ENCODE results near the gene SLC4A9. TPM values are rescaled to one million over a fixed set of nuclear protein-coding genes. Genes with fewer than 3 reads are reported as not detected.

The SLC4A9 gene
- total RNA-seq, 1 experiment from 2014 or later = 0.37 TPM

DNA sequence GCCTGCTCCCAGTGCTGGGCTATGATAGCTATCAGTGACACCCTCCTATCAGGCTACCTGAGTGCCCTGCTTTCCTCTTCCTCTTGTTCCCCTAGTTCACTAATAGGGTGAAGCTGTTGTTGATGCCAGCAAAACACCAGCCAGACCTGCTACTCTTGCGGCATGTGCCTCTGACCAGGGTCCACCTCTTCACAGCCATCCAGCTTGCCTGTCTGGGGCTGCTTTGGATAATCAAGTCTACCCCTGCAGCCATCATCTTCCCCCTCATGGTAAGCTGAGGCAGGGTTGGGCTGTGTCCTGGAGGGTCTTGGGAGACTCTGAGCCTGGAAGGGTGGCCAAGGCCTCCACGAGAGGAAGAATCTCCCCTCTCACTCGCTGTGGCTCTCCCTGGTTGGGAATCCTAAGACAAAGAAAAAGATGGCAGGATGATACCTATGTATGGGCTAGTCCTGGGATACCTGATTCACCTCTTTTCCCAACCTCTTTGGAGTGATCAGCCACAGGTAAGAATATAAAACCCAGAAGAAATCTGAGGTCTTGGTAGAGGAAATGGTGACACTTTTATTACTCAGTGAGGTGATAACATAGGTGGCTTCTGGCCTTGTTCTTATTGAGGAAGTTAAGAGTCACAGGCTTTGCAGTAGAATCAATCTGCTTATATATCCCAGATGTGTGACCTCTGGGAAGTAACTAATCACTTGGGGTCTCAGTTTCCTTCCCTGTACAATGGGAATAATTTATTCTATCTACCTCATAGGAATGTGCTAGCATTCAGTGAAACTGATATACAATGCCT is 11.6 kb downstream of the SLC4A9 start:
- intact Hi-C loops (cut with micrococcal nuclease) = loop anchor here (2.0 to 5.0 kb wide), 2 partner anchors 267 to 671 kb away; partner anchors contain the start of gene TMCO6
- POLR2A ChIA-PET = interaction anchor here (0.8 to 3.2 kb wide), 4 partner anchors 21 to 319 kb away, joined by 3 to 30 read pairs (median 4); partner anchors contain the start of genes ANKHD1, HARS1 and HARS2
- Mint-ChIP-seq H3K36me3 (ENCODE audit: insufficient read depth, unreplicated experiment) (no peaks in the 10 kb centered on the region), H3K9me3 (ENCODE audit: unreplicated experiment) (no peaks in the 10 kb centered on the region), H3K4me1 (ENCODE audit: insufficient read depth, unreplicated experiment) (peaks cover 8% of the 10 kb centered on the region), H3K27me3 (ENCODE audit: insufficient read depth, unreplicated experiment) (no peaks in the 10 kb centered on the region), H3K4me3 (ENCODE audit: unreplicated experiment) (no peak overlapping the region), H3K27ac (ENCODE audit: low read depth, unreplicated experiment) (no peak overlapping the region)
- CTCF ChIA-PET = interaction anchor here (0.6 to 5.7 kb wide), 39 partner anchors 9 to 602 kb away, joined by 3 to 66 read pairs (median 5); partner anchors contain the start of genes ANKHD1, EIF4EBP3, IK and SLC4A9
- TF ChIP-seq, protein P1, sequence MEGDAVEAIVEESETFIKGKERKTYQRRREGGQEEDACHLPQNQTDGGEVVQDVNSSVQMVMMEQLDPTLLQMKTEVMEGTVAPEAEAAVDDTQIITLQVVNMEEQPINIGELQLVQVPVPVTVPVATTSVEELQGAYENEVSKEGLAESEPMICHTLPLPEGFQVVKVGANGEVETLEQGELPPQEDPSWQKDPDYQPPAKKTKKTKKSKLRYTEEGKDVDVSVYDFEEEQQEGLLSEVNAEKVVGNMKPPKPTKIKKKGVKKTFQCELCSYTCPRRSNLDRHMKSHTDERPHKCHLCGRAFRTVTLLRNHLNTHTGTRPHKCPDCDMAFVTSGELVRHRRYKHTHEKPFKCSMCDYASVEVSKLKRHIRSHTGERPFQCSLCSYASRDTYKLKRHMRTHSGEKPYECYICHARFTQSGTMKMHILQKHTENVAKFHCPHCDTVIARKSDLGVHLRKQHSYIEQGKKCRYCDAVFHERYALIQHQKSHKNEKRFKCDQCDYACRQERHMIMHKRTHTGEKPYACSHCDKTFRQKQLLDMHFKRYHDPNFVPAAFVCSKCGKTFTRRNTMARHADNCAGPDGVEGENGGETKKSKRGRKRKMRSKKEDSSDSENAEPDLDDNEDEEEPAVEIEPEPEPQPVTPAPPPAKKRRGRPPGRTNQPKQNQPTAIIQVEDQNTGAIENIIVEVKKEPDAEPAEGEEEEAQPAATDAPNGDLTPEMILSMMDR (IDR thresholded peaks at IDR 0.05; ENCODE audit: unreplicated experiment) = no peak
- no peak for DNase-seq (ENCODE audit: unreplicated experiment)
- BruUV-seq (replicated peaks) = no TSS peak

DNA sequence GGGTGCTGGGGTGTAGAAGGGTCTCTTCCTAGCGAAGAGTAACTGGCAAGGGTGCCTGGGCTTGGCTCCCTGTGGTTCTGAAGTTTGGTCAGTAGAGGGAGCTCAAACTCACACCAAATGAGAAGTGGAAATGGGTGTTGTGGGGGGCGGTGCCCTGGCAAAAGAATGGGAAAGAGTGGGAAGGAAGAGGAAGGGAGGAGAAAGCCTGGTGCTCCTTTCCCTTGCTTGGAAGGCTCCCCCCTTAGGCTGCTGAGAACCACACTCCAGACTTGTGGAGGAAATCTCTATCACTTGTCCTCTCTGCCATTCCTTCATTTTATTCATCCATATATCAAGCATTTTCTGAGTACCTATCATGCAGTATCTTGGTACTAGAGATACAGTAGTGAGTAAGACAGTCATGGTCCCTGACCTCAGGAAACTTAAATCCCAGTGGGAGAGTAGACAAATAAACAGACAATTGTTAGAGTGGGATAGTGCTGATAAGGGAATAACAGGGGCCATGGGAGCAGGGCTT is 13.0 kb downstream of the SLC4A9 start:
- no peaks in the 10 kb centered on the region for H3K27me3 Mint-ChIP-seq (ENCODE audit: insufficient read depth, unreplicated experiment)
- peaks cover 8% of the 10 kb centered on the region for H3K4me1 Mint-ChIP-seq (ENCODE audit: insufficient read depth, unreplicated experiment)
- H3K4me3 Mint-ChIP-seq (ENCODE audit: unreplicated experiment) = no peak overlapping the region
- BruUV-seq (replicated peaks) = no TSS peak
- no peak overlapping the region for H3K27ac Mint-ChIP-seq (ENCODE audit: low read depth, unreplicated experiment)
- DNase-seq (ENCODE audit: unreplicated experiment) = peak; percentile 90
- ChIA-PET POLR2A (interaction anchor here (0.8 to 3.2 kb wide), 18 partner anchors 9 to 327 kb away, joined by 3 to 30 read pairs (median 4); partner anchors contain the start of genes ANKHD1, EIF4EBP3, HARS1 and HARS2), CTCF (interaction anchor here (0.5 to 5.7 kb wide), 73 partner anchors 9 to 673 kb away, joined by 3 to 66 read pairs (median 4); partner anchors contain the start of genes ANKHD1, EIF4EBP3, HBEGF and IK)
- TF ChIP-seq, protein P1 (IDR thresholded peaks at IDR 0.05; ENCODE audit: unreplicated experiment) = peak; percentile 97
- H3K9me3 Mint-ChIP-seq (ENCODE audit: unreplicated experiment) = no peaks in the 10 kb centered on the region
- intact Hi-C loops (cut with micrococcal nuclease) = loop anchor here (1.0 to 5.0 kb wide), 3 partner anchors 181 to 669 kb away; partner anchors contain the start of gene TMCO6
- H3K36me3 Mint-ChIP-seq (ENCODE audit: insufficient read depth, unreplicated experiment) = no peaks in the 10 kb centered on the region

DNA sequence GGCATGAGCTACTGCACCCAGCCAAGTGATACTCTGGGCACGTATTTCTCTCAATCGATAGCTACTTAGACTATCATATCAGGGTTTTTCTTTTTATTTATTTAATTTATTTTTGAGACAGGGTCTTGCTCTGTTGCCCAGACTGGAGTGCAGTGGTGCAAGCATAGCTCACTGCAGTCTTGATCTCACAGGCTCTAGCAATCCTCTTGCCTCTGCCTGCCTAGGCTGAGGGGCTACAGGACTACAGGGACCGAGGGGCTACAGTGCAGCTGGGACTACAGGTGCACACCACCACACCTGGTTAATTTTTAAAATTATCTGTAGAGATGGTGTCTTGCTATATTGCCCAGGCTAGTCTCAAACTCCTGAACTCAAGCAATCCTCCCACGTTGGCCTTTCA is 21.4 kb downstream of the SLC4A9 start:
- no peaks in the 10 kb centered on the region for H3K9me3 Mint-ChIP-seq (ENCODE audit: unreplicated experiment)
- POLR2A ChIA-PET = interaction anchor here (1.2 kb wide), 1 partner anchor 8 kb away, joined by 3 read pairs; no protein-coding TSS in a partner anchor
- no TSS peak for BruUV-seq (replicated peaks)
- no peak overlapping the region for H3K27ac Mint-ChIP-seq (ENCODE audit: low read depth, unreplicated experiment)
- no peak for DNase-seq (ENCODE audit: unreplicated experiment)
- no peaks in the 10 kb centered on the region for H3K27me3 Mint-ChIP-seq (ENCODE audit: insufficient read depth, unreplicated experiment)
- H3K4me1 Mint-ChIP-seq (ENCODE audit: insufficient read depth, unreplicated experiment) = peaks cover 5% of the 10 kb centered on the region
- H3K36me3 Mint-ChIP-seq (ENCODE audit: insufficient read depth, unreplicated experiment) = no peaks in the 10 kb centered on the region
- intact Hi-C loops (cut with micrococcal nuclease) = no loop called here
- H3K4me3 Mint-ChIP-seq (ENCODE audit: unreplicated experiment) = no peak overlapping the region
- CTCF ChIA-PET = interaction anchor here (0.7 to 2.6 kb wide), 5 partner anchors 8 to 340 kb away, joined by 3 to 21 read pairs (median 3); no protein-coding TSS in a partner anchor
- TF ChIP-seq, protein P1 (IDR thresholded peaks at IDR 0.05; ENCODE audit: unreplicated experiment) = no peak

DNA sequence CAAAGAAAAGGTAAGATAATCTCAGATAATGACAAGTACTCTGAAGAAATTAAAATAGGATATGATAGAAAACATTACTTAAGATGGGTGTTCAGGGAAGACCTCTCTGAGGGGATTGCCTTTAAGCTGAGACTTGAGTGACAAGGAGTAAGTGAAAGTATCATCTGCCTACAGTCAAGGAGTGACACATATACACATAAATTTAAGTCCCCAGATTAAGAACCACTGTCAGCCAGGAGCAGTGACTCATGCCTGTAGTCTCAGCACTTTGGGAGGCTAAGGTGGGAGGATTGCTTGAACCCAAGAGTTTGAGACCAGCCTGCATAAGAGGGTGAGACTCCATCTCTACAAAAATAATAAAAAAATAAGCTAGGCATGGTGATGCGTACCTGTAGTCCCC is 22.0 kb downstream of the SLC4A9 start:
- no peak for DNase-seq (ENCODE audit: unreplicated experiment)
- ChIA-PET POLR2A (interaction anchor here (0.7 to 1.2 kb wide), 4 partner anchors 9 to 386 kb away, joined by 3 to 4 read pairs (median 3); partner anchors contain the start of gene ANKHD1), CTCF (interaction anchor here (0.9 to 2.6 kb wide), 2 partner anchors 9 to 11 kb away, joined by 4 to 21 read pairs; no protein-coding TSS in a partner anchor)
- H3K9me3 Mint-ChIP-seq (ENCODE audit: unreplicated experiment) = no peaks in the 10 kb centered on the region
- no peaks in the 10 kb centered on the region for H3K27me3 Mint-ChIP-seq (ENCODE audit: insufficient read depth, unreplicated experiment)
- no peaks in the 10 kb centered on the region for H3K36me3 Mint-ChIP-seq (ENCODE audit: insufficient read depth, unreplicated experiment)
- TF ChIP-seq, protein P1 (IDR thresholded peaks at IDR 0.05; ENCODE audit: unreplicated experiment) = no peak
- H3K4me3 Mint-ChIP-seq (ENCODE audit: unreplicated experiment) = no peak overlapping the region
- peaks cover 5% of the 10 kb centered on the region for H3K4me1 Mint-ChIP-seq (ENCODE audit: insufficient read depth, unreplicated experiment)
- intact Hi-C loops (cut with micrococcal nuclease) = no loop called here
- no peak overlapping the region for H3K27ac Mint-ChIP-seq (ENCODE audit: low read depth, unreplicated experiment)
- BruUV-seq (replicated peaks) = no TSS peak

Data from MCF 10A (cell line).